ENCODE data around the gene EFNA4.

Gene EFNA4

GRCh38 chr1:155034318-155035208 lies 29.0 kb upstream of the EFNA4 start:
- TF ChIP-seq CTCF (IDR thresholded peaks at IDR 0.05; ENCODE audit: insufficient read depth, missing control alignments), result no peak
- FAIRE-seq (no peak), DNase-seq (ENCODE audit: insufficient read length, low spot score) (no peak)

GRCh38 chr1:155035936-155036335 lies 27.6 kb upstream of the EFNA4 start:
- no peak for TF ChIP-seq CTCF (IDR thresholded peaks at IDR 0.05; ENCODE audit: insufficient read depth, missing control alignments)
- FAIRE-seq (no peak), DNase-seq (ENCODE audit: insufficient read length, low spot score) (no peak)

- TF ChIP-seq CTCF (IDR thresholded peaks at IDR 0.05; ENCODE audit: insufficient read depth, missing control alignments), result no peak
- DNase-seq (ENCODE audit: insufficient read length, low spot score) (no peak), FAIRE-seq (no peak)
Observed at GRCh38 chr1:155037043-155037442, 26.5 kb upstream of the EFNA4 start.

- no peak for TF ChIP-seq CTCF (IDR thresholded peaks at IDR 0.05; ENCODE audit: insufficient read depth, missing control alignments)
- no peak for DNase-seq (ENCODE audit: insufficient read length, low spot score)
Observed at GRCh38 chr1:155037851-155038441, 25.6 kb upstream of the EFNA4 start.

GRCh38 chr1:155038602-155039307 lies 24.8 kb upstream of the EFNA4 start:
- DNase-seq (ENCODE audit: insufficient read length, low spot score), result no peak
- no peak for FAIRE-seq
- no peak for TF ChIP-seq CTCF (IDR thresholded peaks at IDR 0.05; ENCODE audit: insufficient read depth, missing control alignments)

More at GRCh38 chr1:155037851-155038441, 25.6 kb upstream of the EFNA4 start:
- no peak for FAIRE-seq

- DNase-seq (ENCODE audit: insufficient read length, low spot score) (no peak), FAIRE-seq (no peak)
- no peak for TF ChIP-seq CTCF (IDR thresholded peaks at IDR 0.05; ENCODE audit: insufficient read depth, missing control alignments)
Observed at GRCh38 chr1:155039308-155039669, 24.3 kb upstream of the EFNA4 start.

Measured in D721Med (cell line).